HepG2 (cell line): Measurements from ENCODE around the gene CEACAM18. TPM values are rescaled to one million over a fixed set of nuclear protein-coding genes. Genes with fewer than 3 reads are reported as not detected.

ENCODE experiments used
- ATAC-seq: fragments of 200-7000 bp; cut with Tn5 transposase; 3 replicates; pipeline ENCODE4 v1.9.1; 2020; ENCODE audit warnings: mild to moderate bottlenecking, moderate library complexity
- BruUV-seq: library from RNA; stranded (reverse); fragments of 400-500 nt; replicated peaks from 2 replicates; lab custom pipeline; 2021; lab: Mats Ljungman, UMichigan
- CTCF ChIA-PET: fragments of 300-600 bp; formaldehyde crosslinking; extraction: SDS; loops from one replicate; lab custom pipeline; 2021; ENCODE audit warnings: low total read pairs, inconsistent platforms, low intra/inter-chr PET ratio; lab: Yijun Ruan, JAX
- POLR2A ChIA-PET: fragments of 350-600 bp; sonication (Branson Sonifier 250); formaldehyde crosslinking; loops from one replicate; lab custom pipeline; 2020; ENCODE audit warnings: antibody characterized with exemption, inconsistent platforms; lab: Yijun Ruan, JAX
- DNase-seq: peaks from one replicate; pipeline ENCODE4 v3.0.0-alpha.2; 2015; ENCODE audit warnings: low spot score
- FAIRE-seq: peaks from 3 replicates; lab custom pipeline; 2011; peaks lifted over from hg19 to GRCh38; lab: Jason Lieb, UNC
- H2AFZ ChIP-seq: one replicate; pipeline ENCODE4 v1.6.1; 2011; ENCODE audit warnings: low read length, inconsistent platforms
- H3K27ac ChIP-seq: fragments of 300-600 bp; 3 replicates; pipeline ENCODE4 v1.8.0; 2011; ENCODE audit warnings: mixed run types, mild to moderate bottlenecking, mixed read lengths, low read length, inconsistent platforms; ENCODE audit not compliant: insufficient read depth; ENCODE audit errors: extremely low read length
- H3K27me3 ChIP-seq, 2 experiments: fragments of 200-600 bp in 1 of 2; 2 replicates in 1 of 2; 3 replicates in 1 of 2; pipeline versions ENCODE4 v1.6.0 to v1.8.0; 2011; ENCODE audit warnings: low read length in 2 of 2, mild to moderate bottlenecking in 2 of 2, moderate library complexity in 2 of 2, inconsistent platforms in 1 of 2; ENCODE audit not compliant: insufficient read depth in 2 of 2, control insufficient read depth in 1 of 2
- H3K36me3 ChIP-seq, 2 experiments: fragments of 200-600 bp in 1 of 2; replicated peaks in 1 of 2; 2 replicates in 1 of 2; 3 replicates in 1 of 2; pipeline versions ENCODE4 v1.5.1 to v1.8.0; 2011; ENCODE audit warnings: low read length in 2 of 2, inconsistent platforms in 1 of 2; ENCODE audit not compliant: insufficient read depth in 2 of 2, control insufficient read depth in 1 of 2
- H3K4me1 ChIP-seq: 2 replicates; pipeline ENCODE4 v1.5.1; 2012; ENCODE audit warnings: low read length, inconsistent platforms; ENCODE audit not compliant: insufficient read depth
- H3K4me2 ChIP-seq: 2 replicates; pipeline ENCODE4 v1.6.0; 2011; ENCODE audit warnings: low read depth, low read length, inconsistent platforms
- H3K4me3 ChIP-seq, 3 experiments: fragments of 200-600 bp in 1 of 3; sonication (generic), shearing (Covaris generic) in 1 of 3; replicated peaks in 1 of 3; 2 replicates each; pipeline ENCODE4 v1.5.1; 2011 to 2016; ENCODE audit warnings: low read length in 3 of 3, inconsistent platforms in 2 of 3, low read depth in 2 of 3, mild to moderate bottlenecking in 2 of 3, control low read depth in 1 of 3, mixed read lengths in 1 of 3; ENCODE audit not compliant: insufficient read depth in 1 of 3
- H3K79me2 ChIP-seq: one replicate; pipeline ENCODE4 v1.6.1; 2011; ENCODE audit warnings: low read length, inconsistent platforms; ENCODE audit not compliant: insufficient read depth
- H3K9ac ChIP-seq: 2 replicates; pipeline ENCODE4 v1.6.0; 2011; ENCODE audit warnings: mild to moderate bottlenecking, low read depth, low read length, inconsistent platforms; ENCODE audit not compliant: insufficient read depth
- H3K9me3 ChIP-seq: 2 replicates; pipeline ENCODE4 v1.5.1; 2012; ENCODE audit warnings: mild to moderate bottlenecking, low read length
- H4K20me1 ChIP-seq: 2 replicates; pipeline ENCODE4 v1.6.0; 2011; ENCODE audit warnings: inconsistent platforms, mild to moderate bottlenecking, low read length, moderate library complexity; ENCODE audit not compliant: insufficient read depth
- IKZF4 ChIP-seq: sonication (generic); formaldehyde crosslinking; IDR thresholded peaks from 2 replicates; pipeline ENCODE4 v1.5.1; 2020; ENCODE audit warnings: borderline replicate concordance, mild to moderate bottlenecking, low read depth, missing genetic modification reagents; ENCODE audit errors: not compliant biosample characterization
- POLR2A ChIP-seq, 2 experiments: IDR thresholded peaks; 2 replicates each; pipeline ENCODE4 v1.6.1; 2011; ENCODE audit warnings: low read depth in 2 of 2, low read length in 2 of 2, mild to moderate bottlenecking in 1 of 2, moderate library complexity in 1 of 2; ENCODE audit not compliant: insufficient read depth in 1 of 2
- POLR2G ChIP-seq: fragments of 200-400 bp; formaldehyde crosslinking; IDR thresholded peaks from 2 replicates; pipeline ENCODE4 v1.6.1; 2018; ENCODE audit warnings: mild to moderate bottlenecking, low read depth, low read length, moderate library complexity
- RXRA ChIP-seq: sonication (generic); formaldehyde crosslinking; IDR thresholded peaks from 2 replicates; pipeline ENCODE4 v1.5.1; 2020; ENCODE audit warnings: missing genetic modification reagents
- SP140L ChIP-seq: sonication (generic); formaldehyde crosslinking; IDR thresholded peaks from 2 replicates; pipeline ENCODE4 v1.4.0; 2020; ENCODE audit warnings: missing genetic modification reagents, borderline replicate concordance
- STAT5B ChIP-seq: sonication (generic); formaldehyde crosslinking; IDR thresholded peaks from 2 replicates; pipeline ENCODE4 v1.4.0; 2020; ENCODE audit warnings: missing genetic modification reagents
- ZMYM3 ChIP-seq: sonication (generic); formaldehyde crosslinking; IDR thresholded peaks from 2 replicates; pipeline ENCODE4 v1.5.1; 2020; ENCODE audit warnings: mild to moderate bottlenecking, missing genetic modification reagents
- ZNF746 ChIP-seq: sonication (generic); formaldehyde crosslinking; IDR thresholded peaks from 2 replicates; pipeline ENCODE4 v1.8.0; 2022; ENCODE audit warnings: mild to moderate bottlenecking, missing genetic modification reagents
- ZNF761 ChIP-seq: sonication (generic); formaldehyde crosslinking; conservative IDR thresholded peaks from 2 replicates; pipeline ENCODE4 v1.4.0; 2020; ENCODE audit warnings: mild to moderate bottlenecking, missing genetic modification reagents
- WGBS: methylation state at CpG from one replicate; pipeline ENCODE4 v1.1.6; 2017; ENCODE audit warnings: low lambda C conversion rate; 5-methylcytosine and 5-hydroxymethylcytosine counted together
- in situ Hi-C: cut with HindIII; loops from 2 replicates; pipeline ENCODE4 v1.10.0; 2017; ENCODE audit warnings: low pct_unique_long_range_greater_than_20kb; ENCODE audit not compliant: extremely low pct_ligation_motif_present
- intact Hi-C: fragments of 100-400 bp; cut with micrococcal nuclease; formaldehyde crosslinking; loops from one replicate; pipeline ENCODE4 v1.10.0; 2022; ENCODE audit not compliant: unreplicated experiment
- polyA plus RNA-seq, 8 experiments: library from polyadenylated mRNA; depleted of rRNA in 3 of 8; stranded (reverse) in 7 of 8; unstranded in 1 of 8; fragments of >200 nt; fragmentation: Illumina TruSeq in 4 of 8; extraction: Trizol in 4 of 8; gene quantifications; 2 replicates each; pipeline versions ENCODE4 v1.2.1 to v1.2.3, GENCODE V29; 2011 to 2016; ENCODE audit warnings: low read depth in 4 of 8, missing spikeins in 1 of 8, mixed read lengths in 1 of 8; ENCODE audit not compliant: insufficient read depth in 1 of 8
- total RNA-seq, 5 experiments: library from RNA; depleted of rRNA; stranded (reverse); fragments of >200 nt; fragmentation: Illumina TruSeq; extraction: Trizol; gene quantifications; 2 replicates each; pipeline ENCODE4 v1.2.3, GENCODE V29; 2016; ENCODE audit warnings: low read depth in 1 of 5
- TF ChIP-seq, protein P1 (sequence below): sonication (generic); formaldehyde crosslinking; IDR thresholded peaks from 2 replicates; pipeline ENCODE4 v1.4.0; 2020; ENCODE audit warnings: mild to moderate bottlenecking, missing genetic modification reagents
- TF ChIP-seq, protein P2 (sequence below): sonication (generic); formaldehyde crosslinking; IDR thresholded peaks from 2 replicates; pipeline ENCODE4 v1.4.0; 2020; ENCODE audit warnings: mild to moderate bottlenecking, missing genetic modification reagents, borderline replicate concordance
- TF ChIP-seq, protein P3 (sequence below): IDR thresholded peaks from 2 replicates; pipeline ENCODE4 v1.4.0; 2020; ENCODE audit warnings: mild to moderate bottlenecking, missing genetic modification reagents

The CEACAM18 gene
- total and polyA plus RNA-seq, 2 of the 13 experiments (the other 11 are each of a cell fraction or from before 2014, with no cell fraction given): not detected

DNA sequence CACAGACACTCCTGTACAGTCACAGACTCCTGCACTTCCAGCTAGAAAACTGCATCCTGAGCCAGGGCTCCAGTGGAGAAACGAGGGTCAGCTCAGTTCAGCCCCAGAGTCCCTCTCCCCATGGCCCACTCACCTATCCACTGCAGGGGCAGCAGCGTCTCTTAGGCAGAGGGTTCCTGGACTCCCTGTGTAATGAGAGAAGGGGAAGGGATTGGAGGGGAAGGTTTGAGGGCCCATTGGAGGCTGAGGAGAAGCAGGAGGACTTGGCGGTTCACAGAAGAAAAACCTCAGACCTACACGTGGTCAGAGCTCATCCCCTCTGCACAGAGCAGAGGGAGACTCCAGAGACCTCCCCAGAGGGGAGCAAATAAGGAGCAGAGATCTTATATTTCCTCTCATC lies 9.2 kb upstream of the CEACAM18 start:
- H3K27me3 ChIP-seq: no peaks in the 10 kb centered on the region
- no peak overlapping the region for H2AFZ ChIP-seq
- in situ Hi-C loops: no loop called here
- H3K9ac ChIP-seq: no peak overlapping the region
- ChIA-PET POLR2A (no interaction called here), CTCF (no interaction called here)
- TF ChIP-seq STAT5B (CRISPR knock-in tag) (no peak), ZNF746 (no peak)
- TF ChIP-seq, protein P1, sequence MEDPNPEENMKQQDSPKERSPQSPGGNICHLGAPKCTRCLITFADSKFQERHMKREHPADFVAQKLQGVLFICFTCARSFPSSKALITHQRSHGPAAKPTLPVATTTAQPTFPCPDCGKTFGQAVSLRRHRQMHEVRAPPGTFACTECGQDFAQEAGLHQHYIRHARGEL (CRISPR knock-in tag): no peak
- no peaks in the 10 kb centered on the region for H3K36me3 ChIP-seq
- no peak overlapping the region for H3K4me3 ChIP-seq
- no peak overlapping the region for H3K4me2 ChIP-seq
- FAIRE-seq (no peak), ATAC-seq (no peak), DNase-seq (no peak)
- intact Hi-C loops: no loop called here
- 0% methylated on average over 2 of the region's 4 CpGs for WGBS
- H3K27ac ChIP-seq: no peak overlapping the region
- H3K4me1 ChIP-seq: peaks cover 10% of the 10 kb centered on the region
- BruUV-seq: no TSS peak
- no peaks in the 10 kb centered on the region for H4K20me1 ChIP-seq
- no peaks in the 10 kb centered on the region for H3K79me2 ChIP-seq
- H3K9me3 ChIP-seq: no peaks in the 10 kb centered on the region

DNA sequence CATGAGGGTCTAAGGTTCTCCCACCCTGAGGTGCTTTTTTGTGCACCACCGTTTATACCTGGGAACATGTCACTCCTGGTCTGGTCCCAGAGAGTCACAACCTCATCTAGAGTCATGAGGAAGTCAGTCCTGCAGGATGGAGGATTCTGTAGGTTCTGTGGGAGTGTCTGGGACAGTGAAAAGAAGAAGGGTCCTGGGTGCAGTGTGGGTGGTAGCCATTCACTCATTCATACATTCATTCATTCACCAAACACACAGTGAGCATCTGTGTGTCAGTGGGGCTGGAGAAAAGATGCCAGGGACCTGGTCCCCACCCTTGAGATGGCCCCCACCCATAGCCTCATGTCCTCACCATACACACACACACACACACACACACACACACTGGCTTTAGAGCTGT lies 8.7 kb upstream of the CEACAM18 start:
- no TSS peak for BruUV-seq
- Histone ChIP-seq H3K4me1 (peaks cover 14% of the 10 kb centered on the region), H2AFZ (no peak overlapping the region), H3K79me2 (no peaks in the 10 kb centered on the region), H3K9me3 (no peaks in the 10 kb centered on the region), H3K27ac (no peak overlapping the region), H3K4me2 (no peak overlapping the region), H3K36me3 (no peaks in the 10 kb centered on the region), H3K27me3 (no peaks in the 10 kb centered on the region), H3K4me3 (no peak overlapping the region), H4K20me1 (no peaks in the 10 kb centered on the region), H3K9ac (no peak overlapping the region)
- ChIA-PET POLR2A (no interaction called here), CTCF (no interaction called here)
- 0% methylated on average over 1 of the region's 1 CpG for WGBS
- no peak for FAIRE-seq
- in situ Hi-C loops: loop anchor here (10.0 kb wide), 1 partner anchor 185 kb away; no protein-coding TSS in a partner anchor
- no peak for DNase-seq
- ATAC-seq: no peak
- intact Hi-C loops: loop anchor here (10.0 kb wide), 1 partner anchor 765 kb away; no protein-coding TSS in a partner anchor
- TF ChIP-seq SP140L (CRISPR knock-in tag): no peak
- TF ChIP-seq, protein P2, sequence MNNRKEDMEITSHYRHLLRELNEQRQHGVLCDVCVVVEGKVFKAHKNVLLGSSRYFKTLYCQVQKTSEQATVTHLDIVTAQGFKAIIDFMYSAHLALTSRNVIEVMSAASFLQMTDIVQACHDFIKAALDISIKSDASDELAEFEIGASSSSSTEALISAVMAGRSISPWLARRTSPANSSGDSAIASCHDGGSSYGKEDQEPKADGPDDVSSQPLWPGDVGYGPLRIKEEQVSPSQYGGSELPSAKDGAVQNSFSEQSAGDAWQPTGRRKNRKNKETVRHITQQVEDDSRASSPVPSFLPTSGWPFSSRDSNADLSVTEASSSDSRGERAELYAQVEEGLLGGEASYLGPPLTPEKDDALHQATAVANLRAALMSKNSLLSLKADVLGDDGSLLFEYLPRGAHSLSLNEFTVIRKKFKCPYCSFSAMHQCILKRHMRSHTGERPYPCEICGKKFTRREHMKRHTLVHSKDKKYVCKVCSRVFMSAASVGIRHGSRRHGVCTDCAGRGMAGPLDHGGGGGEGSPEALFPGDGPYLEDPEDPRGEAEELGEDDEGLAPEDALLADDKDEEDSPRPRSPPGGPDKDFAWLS (CRISPR knock-in tag): no peak
- TF ChIP-seq IKZF4 (CRISPR knock-in tag): no peak
- no peak for TF ChIP-seq ZNF761 (CRISPR knock-in tag)
- TF ChIP-seq, protein P3, sequence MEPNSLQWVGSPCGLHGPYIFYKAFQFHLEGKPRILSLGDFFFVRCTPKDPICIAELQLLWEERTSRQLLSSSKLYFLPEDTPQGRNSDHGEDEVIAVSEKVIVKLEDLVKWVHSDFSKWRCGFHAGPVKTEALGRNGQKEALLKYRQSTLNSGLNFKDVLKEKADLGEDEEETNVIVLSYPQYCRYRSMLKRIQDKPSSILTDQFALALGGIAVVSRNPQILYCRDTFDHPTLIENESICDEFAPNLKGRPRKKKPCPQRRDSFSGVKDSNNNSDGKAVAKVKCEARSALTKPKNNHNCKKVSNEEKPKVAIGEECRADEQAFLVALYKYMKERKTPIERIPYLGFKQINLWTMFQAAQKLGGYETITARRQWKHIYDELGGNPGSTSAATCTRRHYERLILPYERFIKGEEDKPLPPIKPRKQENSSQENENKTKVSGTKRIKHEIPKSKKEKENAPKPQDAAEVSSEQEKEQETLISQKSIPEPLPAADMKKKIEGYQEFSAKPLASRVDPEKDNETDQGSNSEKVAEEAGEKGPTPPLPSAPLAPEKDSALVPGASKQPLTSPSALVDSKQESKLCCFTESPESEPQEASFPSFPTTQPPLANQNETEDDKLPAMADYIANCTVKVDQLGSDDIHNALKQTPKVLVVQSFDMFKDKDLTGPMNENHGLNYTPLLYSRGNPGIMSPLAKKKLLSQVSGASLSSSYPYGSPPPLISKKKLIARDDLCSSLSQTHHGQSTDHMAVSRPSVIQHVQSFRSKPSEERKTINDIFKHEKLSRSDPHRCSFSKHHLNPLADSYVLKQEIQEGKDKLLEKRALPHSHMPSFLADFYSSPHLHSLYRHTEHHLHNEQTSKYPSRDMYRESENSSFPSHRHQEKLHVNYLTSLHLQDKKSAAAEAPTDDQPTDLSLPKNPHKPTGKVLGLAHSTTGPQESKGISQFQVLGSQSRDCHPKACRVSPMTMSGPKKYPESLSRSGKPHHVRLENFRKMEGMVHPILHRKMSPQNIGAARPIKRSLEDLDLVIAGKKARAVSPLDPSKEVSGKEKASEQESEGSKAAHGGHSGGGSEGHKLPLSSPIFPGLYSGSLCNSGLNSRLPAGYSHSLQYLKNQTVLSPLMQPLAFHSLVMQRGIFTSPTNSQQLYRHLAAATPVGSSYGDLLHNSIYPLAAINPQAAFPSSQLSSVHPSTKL (CRISPR knock-in tag): no peak
- no peak for TF ChIP-seq POLR2G
- TF ChIP-seq POLR2A (IDR thresholded peaks at IDR 0.05; ENCODE audit: insufficient read depth in 1 of 2, low read depth in 2 of 2, low read length in 2 of 2): no peak
- no peak for TF ChIP-seq RXRA (CRISPR knock-in tag)
- TF ChIP-seq ZMYM3 (CRISPR knock-in tag): no peak
